PC-9 (cell line): ENCODE measurements around the gene SEMA4F. TPM values are rescaled to one million over a fixed set of nuclear protein-coding genes. Genes with fewer than 3 reads are reported as not detected.

Experiments
- BruUV-seq: library from RNA; stranded (reverse); fragments of 400-500 nt; replicated peaks from 2 replicates; lab custom pipeline; 2021; lab: Mats Ljungman, UMichigan
- CTCF ChIA-PET: fragments of 300-600 bp; sonication (Branson Sonifier 250); formaldehyde crosslinking; loops from one replicate; lab custom pipeline; 2022; ENCODE audit warnings: antibody characterized with exemption; lab: Charles Lee
- POLR2A ChIA-PET: fragments of 300-600 bp; sonication (Branson Sonifier 250); formaldehyde crosslinking; loops from one replicate; lab custom pipeline; 2022; ENCODE audit warnings: antibody characterized with exemption; ENCODE audit not compliant: unreplicated experiment; lab: Charles Lee
- DNase-seq, 2 experiments: peaks; one replicate each; pipeline versions ENCODE4 v3.0.0 to v3.0.0-alpha.2; 2015 to 2022; ENCODE audit warnings: mixed read lengths in 1 of 2
- H2AFZ ChIP-seq: fragments of 200-600 bp; sonication (generic); 2 replicates; pipeline ENCODE4 v1.8.1; 2017; ENCODE audit warnings: antibody characterized with exemption
- H3F3A ChIP-seq: fragments of 200-600 bp; sonication (generic); 2 replicates; pipeline ENCODE4 v1.8.1; 2017; ENCODE audit warnings: antibody characterized with exemption, mild to moderate bottlenecking, low read depth; ENCODE audit not compliant: insufficient read depth
- H3K27ac ChIP-seq: fragments of 200-600 bp; sonication (generic); 2 replicates; pipeline ENCODE4 v1.6.1; 2016; ENCODE audit warnings: mixed run types
- H3K27me3 ChIP-seq: fragments of 200-600 bp; sonication (generic); 2 replicates; pipeline ENCODE4 v1.6.1; 2016; ENCODE audit warnings: low read depth, mixed run types; ENCODE audit not compliant: insufficient read depth
- H3K36me3 ChIP-seq: fragments of 200-600 bp; sonication (generic); 2 replicates; pipeline ENCODE4 v1.6.1; 2016; ENCODE audit warnings: low read depth, mixed run types
- H3K4me1 ChIP-seq: fragments of 200-600 bp; sonication (generic); replicated peaks from 2 replicates; pipeline ENCODE4 v1.6.1; 2016; ENCODE audit warnings: mixed run types; ENCODE audit not compliant: insufficient read depth
- H3K4me2 ChIP-seq: fragments of 200-600 bp; sonication (generic); 2 replicates; pipeline ENCODE4 v1.6.1; 2017; ENCODE audit warnings: mixed run types
- H3K4me3 ChIP-seq: fragments of 200-600 bp; sonication (generic); 2 replicates; pipeline ENCODE4 v1.6.1; 2016; ENCODE audit warnings: mixed run types
- H3K79me2 ChIP-seq: fragments of 200-600 bp; sonication (generic); 2 replicates; pipeline ENCODE4 v1.6.1; 2017; ENCODE audit warnings: low read depth, mixed run types
- H3K9me2 ChIP-seq: fragments of 200-600 bp; sonication (generic); 2 replicates; pipeline ENCODE4 v1.8.1; 2017; ENCODE audit warnings: mild to moderate bottlenecking; ENCODE audit not compliant: insufficient read depth
- H3K9me3 ChIP-seq: fragments of 200-600 bp; sonication (generic); 2 replicates; pipeline ENCODE4 v1.8.1; 2016; ENCODE audit warnings: low read depth; ENCODE audit not compliant: insufficient read depth
- H4K20me1 ChIP-seq: fragments of 200-600 bp; sonication (generic); 2 replicates; pipeline ENCODE4 v1.8.1; 2017; ENCODE audit not compliant: insufficient read depth
- CTCF ChIP-seq: fragments of 200-600 bp; sonication (generic); conservative IDR thresholded peaks from 2 replicates; pipeline ENCODE4 v1.6.1; 2017; ENCODE audit warnings: mixed run types, antibody characterized with exemption, mild to moderate bottlenecking, moderate library complexity
- EZH2 ChIP-seq: fragments of 200-600 bp; sonication (generic); IDR thresholded peaks from 2 replicates; pipeline ENCODE4 v1.8.0; 2017; ENCODE audit warnings: antibody characterized with exemption, low read depth
- intact Hi-C: fragments of 100-400 bp; cut with micrococcal nuclease; formaldehyde crosslinking; loops from one replicate; pipeline ENCODE4 v1.10.0; 2022; ENCODE audit not compliant: unreplicated experiment
- total RNA-seq: library from RNA; stranded (reverse); gene quantifications from 2 replicates; pipeline ENCODE4 v1.2.3, GENCODE V29; 2021

The SEMA4F gene
- total RNA-seq, 1 experiment from 2014 or later = 12.3 TPM

- H3K27me3 ChIP-seq = no peaks in the 10 kb centered on the region
- H3K4me3 ChIP-seq = no peak overlapping the region
- no peak overlapping the region for H3K4me2 ChIP-seq
- H3K9me2 ChIP-seq = no peaks in the 10 kb centered on the region; the same call in 1 of the 2 replicates
- H3K4me1 ChIP-seq = no peaks in the 10 kb centered on the region
- H4K20me1 ChIP-seq = no peaks in the 10 kb centered on the region
- POLR2A ChIA-PET = no interaction called here
- CTCF ChIA-PET = no interaction called here
- TF ChIP-seq CTCF = no peak
- no peak for TF ChIP-seq EZH2
- intact Hi-C loops = no loop called here
- no peaks in the 10 kb centered on the region for H3F3A ChIP-seq
- H2AFZ ChIP-seq = no peak overlapping the region
- no TSS peak for BruUV-seq
- H3K36me3 ChIP-seq = no peaks in the 10 kb centered on the region
- H3K79me2 ChIP-seq = no peaks in the 10 kb centered on the region
- no peak overlapping the region for H3K27ac ChIP-seq
- peaks cover under 1% of the 10 kb centered on the region; the same call in 1 of the 2 replicates for H3K9me3 ChIP-seq
- no peak for DNase-seq
Observed at GRCh38 chr2:74702001-74702715, 48.1 kb downstream of the SEMA4F start.

- no peaks in the 10 kb centered on the region for H3K27me3 ChIP-seq
Observed at GRCh38 chr2:74703373-74703772, 49.3 kb downstream of the SEMA4F start.

GRCh38 chr2:74704216-74704615, 50.2 kb downstream of the SEMA4F start:
- intact Hi-C loops = no loop called here
- H3K4me3 ChIP-seq = no peak overlapping the region
- no peak for TF ChIP-seq EZH2
- TF ChIP-seq CTCF = no peak
- no peaks in the 10 kb centered on the region for H3K36me3 ChIP-seq
- no peaks in the 10 kb centered on the region; the same call in 1 of the 2 replicates for H3K9me3 ChIP-seq
- no TSS peak for BruUV-seq
- no peak overlapping the region for H2AFZ ChIP-seq
- no peaks in the 10 kb centered on the region for H3K27me3 ChIP-seq
- H3K9me2 ChIP-seq = no peaks in the 10 kb centered on the region; the same call in 1 of the 2 replicates
- ChIA-PET POLR2A (no interaction called here), CTCF (no interaction called here)
- H3K27ac ChIP-seq = no peak overlapping the region
- no peaks in the 10 kb centered on the region for H4K20me1 ChIP-seq
- no peak for DNase-seq
- H3K4me2 ChIP-seq = no peak overlapping the region
- H3K79me2 ChIP-seq = no peaks in the 10 kb centered on the region
- no peaks in the 10 kb centered on the region for H3F3A ChIP-seq
- peaks cover 10% of the 10 kb centered on the region for H3K4me1 ChIP-seq

More at GRCh38 chr2:74703373-74703772, 49.3 kb downstream of the SEMA4F start:
- Histone ChIP-seq H3K9me3 (no peaks in the 10 kb centered on the region; the same call in 1 of the 2 replicates), H3K4me1 (0 out of 2 replicates have a peak, but pooled peaks cover 2% of the 10 kb centered on the region), H3F3A (no peaks in the 10 kb centered on the region), H2AFZ (no peak overlapping the region), H3K9me2 (no peaks in the 10 kb centered on the region; the same call in 1 of the 2 replicates), H3K79me2 (no peaks in the 10 kb centered on the region), H4K20me1 (no peaks in the 10 kb centered on the region), H3K4me3 (no peak overlapping the region), H3K36me3 (no peaks in the 10 kb centered on the region), H3K4me2 (no peak overlapping the region), H3K27ac (no peak overlapping the region)
- intact Hi-C loops = no loop called here
- no peak for DNase-seq
- TF ChIP-seq CTCF = no peak
- no peak for TF ChIP-seq EZH2
- no TSS peak for BruUV-seq
- ChIA-PET POLR2A (no interaction called here), CTCF (no interaction called here)
